WERI-Rb-1 (cell line): ENCODE measurements around the gene TMPRSS5.
"Not testable (repeated sequence)": the region's sequence is repeated elsewhere in the genome, so short reads cannot be mapped to it uniquely, and the experiment has no call there.

Experiments used
- DNase-seq: peaks from one replicate; pipeline ENCODE4 v3.0.0-alpha.2; 2020
- H3K27ac ChIP-seq: fragments of 250-450 bp; sonication (Bioruptor Pico); 2 replicates; pipeline ENCODE4 v1.5.1; 2020; ENCODE audit warnings: mild to moderate bottlenecking, moderate library complexity
- H3K27me3 ChIP-seq: fragments of 250-450 bp; sonication (Bioruptor Pico); 2 replicates; pipeline ENCODE4 v1.5.1; 2021; ENCODE audit warnings: mild to moderate bottlenecking, low read depth, moderate library complexity; ENCODE audit not compliant: insufficient read depth, severe bottlenecking
- H3K36me3 ChIP-seq: fragments of 250-450 bp; sonication (Bioruptor Pico); 2 replicates; pipeline ENCODE4 v1.5.1; 2020; ENCODE audit warnings: mild to moderate bottlenecking, moderate library complexity
- H3K4me3 ChIP-seq: 2 replicates; pipeline ENCODE4 v1.5.1; 2011; ENCODE audit warnings: low read depth, mild to moderate bottlenecking, control low read depth, low read length
- H3K9me3 ChIP-seq: fragments of 250-450 bp; sonication (Bioruptor Pico); 2 replicates; pipeline ENCODE4 v1.5.1; 2021; ENCODE audit warnings: mild to moderate bottlenecking, moderate library complexity; ENCODE audit not compliant: severe bottlenecking
- CTCF ChIP-seq: IDR thresholded peaks from 2 replicates; pipeline ENCODE4 v1.5.1; 2011; ENCODE audit warnings: low read depth, mild to moderate bottlenecking, control low read depth, inconsistent platforms, low read length

TMPRSS5 gene

GRCh38 chr11:113677685-113678084, 28.4 kb downstream of the TMPRSS5 start:
- DNase-seq: no peak
- Histone ChIP-seq H3K36me3 (no peaks in the 10 kb centered on the region), H3K4me3 (no peak overlapping the region), H3K27ac (no peak overlapping the region), H3K9me3 (no peaks in the 10 kb centered on the region), H3K27me3 (no peaks in the 10 kb centered on the region)
- no peak for TF ChIP-seq CTCF

GRCh38 chr11:113675565-113675964, 30.5 kb downstream of the TMPRSS5 start:
- DNase-seq: no peak
- TF ChIP-seq CTCF: no peak
- Histone ChIP-seq H3K4me3 (no peak overlapping the region), H3K36me3 (no peaks in the 10 kb centered on the region), H3K27ac (no peak overlapping the region), H3K27me3 (no peaks in the 10 kb centered on the region), H3K9me3 (no peaks in the 10 kb centered on the region)

- no peaks in the 10 kb centered on the region for H3K36me3 ChIP-seq
- H3K27me3 ChIP-seq: no peaks in the 10 kb centered on the region
- no peak for TF ChIP-seq CTCF
- DNase-seq: no peak
- no peak overlapping the region for H3K4me3 ChIP-seq
- H3K27ac ChIP-seq: no peak overlapping the region
- H3K9me3 ChIP-seq: no peaks in the 10 kb centered on the region
Observed at GRCh38 chr11:113675003-113675561, 31.0 kb downstream of the TMPRSS5 start.

GRCh38 chr11:113674397-113674685, 31.8 kb downstream of the TMPRSS5 start:
- Histone ChIP-seq H3K4me3 (no peak overlapping the region), H3K27ac (no peak overlapping the region), H3K27me3 (no peaks in the 10 kb centered on the region), H3K9me3 (no peaks in the 10 kb centered on the region), H3K36me3 (no peaks in the 10 kb centered on the region)
- TF ChIP-seq CTCF: no peak
- no peak for DNase-seq

GRCh38 chr11:113673550-113674396, 32.3 kb downstream of the TMPRSS5 start:
- TF ChIP-seq CTCF: no peak
- Histone ChIP-seq H3K27me3 (no peaks in the 10 kb centered on the region), H3K27ac (no peak overlapping the region), H3K36me3 (no peaks in the 10 kb centered on the region), H3K4me3 (no peak overlapping the region), H3K9me3 (no peaks in the 10 kb centered on the region)
- no peak for DNase-seq

- not testable (repeated sequence) for DNase-seq, H3K27me3 ChIP-seq, H3K9me3 ChIP-seq, H3K4me3 ChIP-seq, H3K36me3 ChIP-seq, H3K27ac ChIP-seq
Observed at GRCh38 chr11:113671914-113672313, 34.2 kb downstream of the TMPRSS5 start.
